ENCODE results near the gene B9D2.
"Not testable (repeated sequence)": the region's sequence is repeated elsewhere in the genome, so short reads cannot be mapped to it uniquely, and the experiment has no call there.

The B9D2 gene

DNA sequence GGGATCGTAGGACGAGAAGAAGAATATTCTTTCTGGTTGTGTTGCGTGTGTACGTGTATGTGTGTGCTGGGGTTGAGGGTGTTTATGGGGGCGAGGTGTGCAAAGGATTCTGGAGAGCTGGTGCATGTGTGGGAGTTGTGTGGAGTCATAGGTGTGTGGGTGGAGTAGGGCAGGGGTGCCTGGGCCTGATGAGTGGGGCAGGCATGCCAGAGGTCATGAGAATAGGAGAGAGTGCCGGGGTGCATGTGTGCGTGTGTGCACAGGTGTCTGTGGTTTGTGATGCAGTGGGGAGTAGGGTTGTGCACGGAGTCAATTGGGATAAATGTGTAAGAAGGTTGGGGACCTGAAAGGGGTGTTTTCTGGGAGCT, 13.0 kb upstream of the B9D2 start:
- in situ Hi-C loops (cut with HindIII; ENCODE audit: low pct_unique_long_range_greater_than_20kb, low sequenced_read_pairs): no loop called here
- no peak for TF ChIP-seq JUND (IDR thresholded peaks at IDR 0.05; ENCODE audit: low read depth)
- DNase-seq (ENCODE audit: low read depth in 1 of 2, low spot score in 1 of 2): no peak

- in situ Hi-C loops (cut with HindIII; ENCODE audit: low pct_unique_long_range_greater_than_20kb, low sequenced_read_pairs): no loop called here
- TF ChIP-seq JUND (IDR thresholded peaks at IDR 0.05; ENCODE audit: low read depth): no peak
- peak in 1 of 2 experiments; percentile 61 for DNase-seq (ENCODE audit: low read depth in 1 of 2, low spot score in 1 of 2)
Observed at GRCh38 chr19:41376241-41376997, 12.5 kb upstream of the B9D2 start, which contains the start of gene TMEM91. Gene TMEM91, plus strand, starts transcription at chr19:41376533. Its CDS starts 1,777 bp downstream, at chr19:41378310.

DNA sequence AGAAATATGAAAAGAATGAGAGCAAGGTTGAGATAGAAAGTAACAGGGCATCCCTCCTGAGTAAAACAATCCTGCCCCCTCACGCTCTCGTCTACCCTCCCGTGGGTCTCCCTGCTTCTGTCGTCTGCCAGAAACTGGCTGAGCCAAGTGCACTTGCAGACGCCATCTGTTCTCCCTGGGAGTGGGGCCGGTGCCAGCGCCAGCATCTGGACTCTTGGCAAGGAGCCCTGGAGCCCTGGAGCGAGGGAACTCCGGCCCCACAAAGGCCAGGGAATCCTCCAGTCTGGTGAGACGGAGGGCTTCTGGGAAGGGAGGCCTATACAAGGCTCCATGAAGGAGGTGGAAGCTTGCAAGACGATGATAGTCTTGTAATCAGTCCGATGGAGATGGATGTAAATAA, 10.0 kb upstream of the B9D2 start:
- no peak for DNase-seq (ENCODE audit: low read depth in 1 of 2, low spot score in 1 of 2)
- in situ Hi-C loops (cut with HindIII; ENCODE audit: low pct_unique_long_range_greater_than_20kb, low sequenced_read_pairs): no loop called here

GRCh38 chr19:41372501-41372900, 8.6 kb upstream of the B9D2 start:
- in situ Hi-C loops (cut with HindIII; ENCODE audit: low pct_unique_long_range_greater_than_20kb, low sequenced_read_pairs): no loop called here
- no peak for TF ChIP-seq JUND (IDR thresholded peaks at IDR 0.05; ENCODE audit: low read depth)
- no peak for DNase-seq (ENCODE audit: low read depth in 1 of 2, low spot score in 1 of 2)

More for the DNA sequence above, 10.0 kb upstream of the B9D2 start:
- no peak for TF ChIP-seq JUND (IDR thresholded peaks at IDR 0.05; ENCODE audit: low read depth)

- in situ Hi-C loops (cut with HindIII; ENCODE audit: low pct_unique_long_range_greater_than_20kb, low sequenced_read_pairs): no loop called here
- TF ChIP-seq JUND (IDR thresholded peaks at IDR 0.05; ENCODE audit: low read depth): no peak
- DNase-seq (ENCODE audit: low read depth in 1 of 2, low spot score in 1 of 2): no peak
Observed at GRCh38 chr19:41371541-41371940, 7.6 kb upstream of the B9D2 start.

- DNase-seq (ENCODE audit: low read depth in 1 of 2, low spot score in 1 of 2); in situ Hi-C loops (cut with HindIII; ENCODE audit: low pct_unique_long_range_greater_than_20kb, low sequenced_read_pairs): not testable (repeated sequence)
Observed at GRCh38 chr19:41371119-41371518, 7.2 kb upstream of the B9D2 start.

- no peak for TF ChIP-seq JUND (IDR thresholded peaks at IDR 0.05; ENCODE audit: low read depth)
- in situ Hi-C loops (cut with HindIII; ENCODE audit: low pct_unique_long_range_greater_than_20kb, low sequenced_read_pairs): no loop called here
- no peak for DNase-seq (ENCODE audit: low read depth in 1 of 2, low spot score in 1 of 2)
Observed at GRCh38 chr19:41369769-41370168, 5.8 kb upstream of the B9D2 start.

DNA sequence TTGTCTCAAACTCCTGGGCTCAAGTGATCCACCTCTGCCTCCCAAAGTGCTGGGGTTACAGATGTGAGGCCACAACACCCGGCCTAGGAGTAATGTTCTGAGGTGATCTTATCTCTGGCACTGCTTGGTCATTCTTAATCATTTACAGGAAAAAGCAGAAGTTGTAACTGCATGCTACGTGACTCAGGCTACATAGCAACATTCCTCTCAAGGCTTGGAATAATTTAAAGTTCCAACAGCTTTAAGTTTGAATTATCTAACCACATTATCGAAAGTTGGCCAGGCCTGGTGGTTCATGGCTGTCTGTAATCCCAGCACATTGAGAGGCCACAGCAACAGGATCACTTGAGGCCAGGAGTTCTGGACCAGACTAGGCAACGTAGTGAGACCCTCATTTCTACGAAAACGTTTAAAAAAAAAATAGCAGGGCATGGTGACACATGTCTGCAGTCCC, 3.9 kb upstream of the B9D2 start:
- no peak for DNase-seq (ENCODE audit: low read depth in 1 of 2, low spot score in 1 of 2)
- in situ Hi-C loops (cut with HindIII; ENCODE audit: low pct_unique_long_range_greater_than_20kb, low sequenced_read_pairs): no loop called here
- TF ChIP-seq JUND (IDR thresholded peaks at IDR 0.05; ENCODE audit: low read depth): no peak

GRCh38 chr19:41366089-41366488, 2.1 kb upstream of the B9D2 start:
- no peak for DNase-seq (ENCODE audit: low read depth in 1 of 2, low spot score in 1 of 2)
- no peak for TF ChIP-seq JUND (IDR thresholded peaks at IDR 0.05; ENCODE audit: low read depth)
- in situ Hi-C loops (cut with HindIII; ENCODE audit: low pct_unique_long_range_greater_than_20kb, low sequenced_read_pairs): no loop called here

- DNase-seq (ENCODE audit: low read depth in 1 of 2, low spot score in 1 of 2): no peak
- in situ Hi-C loops (cut with HindIII; ENCODE audit: low pct_unique_long_range_greater_than_20kb, low sequenced_read_pairs): no loop called here
- TF ChIP-seq JUND (IDR thresholded peaks at IDR 0.05; ENCODE audit: low read depth): no peak
Observed at GRCh38 chr19:41364524-41365391, 809 bp upstream of the B9D2 start.

DNA sequence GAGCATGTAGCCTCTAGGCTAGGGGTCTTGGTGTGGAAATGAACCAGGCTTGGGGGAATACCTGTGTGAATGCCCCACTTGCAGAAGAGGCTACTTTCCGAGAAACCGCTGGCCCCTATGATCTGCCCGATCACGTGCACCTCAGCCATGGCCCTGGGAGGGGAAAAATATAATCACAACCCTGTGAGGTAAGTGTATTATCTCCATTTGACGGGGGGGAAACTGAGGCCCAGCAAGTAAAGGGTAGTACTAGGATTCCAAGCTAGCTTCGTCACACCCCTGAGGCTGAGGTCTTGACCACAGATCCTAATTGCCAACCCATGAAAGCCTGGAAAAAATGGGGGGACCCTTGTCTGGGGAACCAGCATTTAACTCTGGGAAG, 587 bp downstream of the B9D2 start:
- TF ChIP-seq JUND (IDR thresholded peaks at IDR 0.05; ENCODE audit: low read depth): no peak
- in situ Hi-C loops (cut with HindIII; ENCODE audit: low pct_unique_long_range_greater_than_20kb, low sequenced_read_pairs): no loop called here
- no peak for DNase-seq (ENCODE audit: low read depth in 1 of 2, low spot score in 1 of 2)

DNA sequence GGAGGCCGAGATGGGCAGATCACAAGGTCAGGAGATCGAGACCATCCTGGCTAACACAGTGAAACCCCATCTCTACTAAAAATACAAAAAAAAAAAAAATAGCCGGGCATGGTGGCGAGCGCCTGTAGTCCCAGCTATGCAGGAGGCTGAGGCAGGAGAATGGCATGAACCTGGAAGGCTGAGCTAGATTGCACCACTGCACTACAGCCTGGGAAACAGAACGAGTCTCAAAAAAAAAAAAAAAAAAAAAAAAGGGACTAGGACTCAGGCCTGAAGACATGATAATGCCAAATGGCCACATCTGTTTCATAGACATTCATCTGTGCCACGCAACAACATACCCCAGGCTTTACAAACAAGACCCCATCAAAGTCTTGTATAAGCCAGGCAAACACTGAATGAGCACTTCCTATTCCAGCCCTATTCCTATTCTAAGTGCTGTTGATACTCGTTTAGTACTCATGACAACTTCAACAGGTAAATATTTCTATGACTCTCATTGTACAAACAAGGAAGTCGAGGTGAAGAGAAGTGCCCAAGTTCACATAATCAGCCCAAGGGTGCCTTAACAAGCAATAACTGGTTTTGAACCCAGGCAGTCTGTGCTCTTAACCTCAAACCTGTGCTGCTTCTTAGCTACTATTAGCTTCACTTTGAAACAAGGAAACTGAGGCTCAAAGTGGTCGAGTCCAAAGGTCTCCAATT, 1.7 kb downstream of the B9D2 start:
- in situ Hi-C loops (cut with HindIII; ENCODE audit: low pct_unique_long_range_greater_than_20kb, low sequenced_read_pairs): no loop called here
- peak in 1 of 2 experiments; percentile 57 for DNase-seq (ENCODE audit: low read depth in 1 of 2, low spot score in 1 of 2)
- no peak for TF ChIP-seq JUND (IDR thresholded peaks at IDR 0.05; ENCODE audit: low read depth)

GRCh38 chr19:41359741-41360140, 4.2 kb downstream of the B9D2 start:
- no peak for DNase-seq (ENCODE audit: low read depth in 1 of 2, low spot score in 1 of 2)
- in situ Hi-C loops (cut with HindIII; ENCODE audit: low pct_unique_long_range_greater_than_20kb, low sequenced_read_pairs): no loop called here
- TF ChIP-seq JUND (IDR thresholded peaks at IDR 0.05; ENCODE audit: low read depth): no peak

All from T47D (cell line).